Fibroblast of skin of left quadriceps (primary cell): ENCODE measurements around the gene SEC11A.
A peak's percentile ranks its signal among the peaks of the same experiment; 100 is the strongest.
"Not testable (repeated sequence)": the region's sequence is repeated elsewhere in the genome, so short reads cannot be mapped to it uniquely, and the experiment has no call there.

Experiments
- DNase-seq, 2 experiments: peaks; one replicate each; pipeline ENCODE4 v3.0.0-alpha.2; 2013; ENCODE audit warnings: low read depth in 2 of 2

SEC11A gene

GRCh38 chr15:84642640-84643039 lies 73.3 kb downstream of the SEC11A start:
- DNase-seq = not testable (repeated sequence)

GRCh38 chr15:84641871-84642270 lies 74.1 kb downstream of the SEC11A start:
- not testable (repeated sequence) for DNase-seq

- no peak for DNase-seq
Observed at GRCh38 chr15:84638103-84638502, 77.8 kb downstream of the SEC11A start.

DNA sequence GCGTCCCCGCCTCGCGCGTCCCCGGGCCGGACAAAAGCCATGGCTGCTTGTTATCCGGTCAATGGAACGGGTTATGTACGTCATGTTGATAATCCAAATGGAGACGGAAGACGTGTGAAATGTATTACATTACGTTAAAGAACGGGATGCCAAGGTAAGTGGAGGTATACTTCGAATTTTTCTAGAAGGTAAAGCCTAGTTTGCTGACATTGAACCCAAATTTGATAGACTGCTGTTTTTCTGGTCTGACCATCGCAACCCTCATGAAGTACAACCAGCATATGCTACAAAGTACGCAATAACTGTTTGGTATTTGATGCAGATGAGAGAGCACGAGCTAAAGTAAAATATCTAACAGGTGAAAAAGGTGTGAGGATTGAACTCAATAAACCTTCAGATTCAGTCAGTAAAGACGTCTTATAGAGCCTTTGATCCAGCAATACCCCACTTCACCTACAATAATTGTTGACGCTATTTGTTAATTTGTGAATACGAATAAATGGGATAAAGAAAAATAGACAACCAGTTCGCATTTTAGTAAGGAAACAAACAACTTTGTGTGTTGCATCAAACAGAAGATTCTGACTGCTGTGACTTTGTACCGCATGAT lies 81.6 kb downstream of the SEC11A start:
- no peak for DNase-seq

DNA sequence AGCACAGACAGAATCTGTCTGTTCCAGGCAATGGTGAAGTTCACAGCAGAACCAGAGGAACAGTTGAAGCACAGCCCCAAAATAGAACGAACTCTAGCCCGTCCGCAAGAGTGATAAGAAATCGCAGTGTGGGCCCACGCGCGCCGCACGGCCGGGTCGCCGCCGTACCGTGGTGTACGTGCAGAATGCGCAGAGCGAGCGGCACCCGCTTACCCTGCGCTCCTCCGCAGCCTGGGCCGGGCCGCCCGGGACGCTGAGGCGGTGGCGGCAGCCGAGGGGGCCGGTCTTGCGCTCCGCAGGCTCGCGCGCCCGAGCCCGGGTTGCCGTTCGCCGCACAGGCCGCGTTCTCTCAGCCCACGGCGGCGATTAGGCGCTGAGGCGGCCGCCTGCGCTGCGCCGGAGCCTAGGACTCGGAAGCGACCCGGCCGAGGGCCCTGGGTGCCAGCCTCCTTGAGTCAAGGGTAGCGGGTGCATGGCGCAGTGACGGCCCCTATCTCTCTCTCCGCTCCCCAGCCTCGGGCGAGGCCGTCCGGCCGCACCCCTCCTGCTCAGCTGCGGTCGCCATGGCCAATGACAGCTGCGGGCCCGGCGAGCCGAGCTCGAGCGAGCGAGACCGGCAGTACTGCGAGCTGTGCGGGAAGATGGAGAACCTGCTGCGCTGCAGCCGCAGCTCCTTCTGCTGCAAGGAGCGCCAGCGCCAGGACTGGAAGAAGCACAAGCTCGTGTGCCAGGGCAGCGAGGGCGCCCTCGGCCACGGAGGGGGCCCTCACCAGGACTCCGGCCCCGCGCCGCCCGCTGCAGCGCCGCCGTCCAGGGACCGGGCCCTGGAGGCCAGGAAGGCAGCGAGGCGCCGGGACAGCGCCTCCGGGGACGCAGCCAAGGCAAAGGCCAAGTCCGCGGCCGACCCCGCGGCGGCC lies 82.4 kb downstream of the SEC11A start:
- peak; percentile 33 to 36 for DNase-seq

GRCh38 chr15:84631706-84632272 lies 84.2 kb downstream of the SEC11A start:
- no peak for DNase-seq

GRCh38 chr15:84629033-84629432 lies 86.9 kb downstream of the SEC11A start:
- DNase-seq = no peak

GRCh38 chr15:84625123-84625522 lies 90.8 kb downstream of the SEC11A start:
- no peak for DNase-seq

DNA sequence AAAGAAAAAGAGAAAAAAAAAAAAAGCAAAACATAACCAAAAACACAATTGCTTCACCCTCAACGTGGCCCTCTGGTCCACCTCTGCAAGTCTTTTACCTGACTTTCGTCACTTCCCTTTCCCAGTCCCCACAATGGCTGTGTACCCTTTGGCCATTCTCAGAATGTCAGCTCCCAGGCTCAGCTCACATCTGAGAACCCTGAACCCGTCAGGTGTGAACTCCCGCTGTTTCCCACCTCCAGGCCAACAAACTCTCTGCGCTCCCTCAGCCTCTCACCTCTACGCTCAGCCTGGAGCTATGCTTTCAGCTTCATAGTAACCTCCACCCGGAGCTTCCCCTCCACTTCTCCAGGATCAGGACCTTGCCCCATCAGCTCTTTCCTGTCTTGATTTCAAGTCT lies 91.6 kb downstream of the SEC11A start:
- no peak for DNase-seq

GRCh38 chr15:84621358-84621979 lies 94.5 kb downstream of the SEC11A start:
- DNase-seq = no peak

DNA sequence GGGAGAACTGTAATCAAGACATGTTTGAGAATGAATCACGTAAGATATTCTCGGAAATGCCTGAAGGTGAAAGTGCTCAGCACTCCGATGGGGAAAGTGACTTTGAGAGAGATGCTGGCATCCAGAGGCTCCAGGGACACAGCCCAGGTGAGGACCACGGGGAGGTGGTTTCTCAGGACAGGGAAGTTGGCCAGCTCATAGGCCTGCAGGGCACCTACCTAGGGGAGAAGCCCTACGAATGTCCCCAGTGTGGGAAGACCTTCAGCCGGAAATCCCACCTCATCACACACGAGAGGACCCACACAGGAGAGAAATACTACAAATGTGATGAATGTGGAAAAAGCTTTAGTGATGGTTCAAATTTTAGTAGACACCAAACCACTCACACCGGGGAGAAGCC lies 95.3 kb downstream of the SEC11A start:
- DNase-seq = no peak
